NCI-H345 treated with DMSO at 0.1 percent for 48 hours (cell line): ENCODE results near the gene ASAP3.
"Not testable (repeated sequence)": the region's sequence is repeated elsewhere in the genome, so short reads cannot be mapped to it uniquely, and the experiment has no call there.

Experiments
- DNase-seq: peaks from one replicate; lab custom pipeline; 2025; ENCODE audit not compliant: unreplicated experiment; lab: John Stamatoyannopoulos, UW

Gene ASAP3

DNA sequence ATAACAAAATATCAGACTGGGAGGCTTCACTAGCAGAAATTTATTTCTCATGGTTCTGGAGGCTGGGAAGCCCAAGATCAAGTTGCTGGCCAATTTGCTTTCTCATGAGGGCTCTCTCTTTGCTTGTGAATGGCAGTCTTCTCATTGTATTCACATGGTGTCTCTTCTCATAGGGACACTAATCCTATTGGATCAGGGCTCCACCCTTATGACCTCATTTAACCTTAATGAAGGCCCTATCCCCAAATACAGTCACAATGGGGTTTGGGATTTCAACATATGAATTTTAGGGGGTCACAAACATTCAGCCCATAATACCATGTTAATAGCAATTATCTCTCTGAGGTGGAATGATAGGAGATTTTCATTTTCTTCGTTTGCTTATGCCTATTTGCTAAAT, 84.8 kb downstream of the ASAP3 start:
- DNase-seq, result no peak

- DNase-seq, result no peak
These were observed 86.1 kb downstream of the ASAP3 start for GRCh38 chr1:23397908-23398307.

- no peak for DNase-seq
These were observed 87.6 kb downstream of the ASAP3 start for GRCh38 chr1:23396380-23396779.

DNA sequence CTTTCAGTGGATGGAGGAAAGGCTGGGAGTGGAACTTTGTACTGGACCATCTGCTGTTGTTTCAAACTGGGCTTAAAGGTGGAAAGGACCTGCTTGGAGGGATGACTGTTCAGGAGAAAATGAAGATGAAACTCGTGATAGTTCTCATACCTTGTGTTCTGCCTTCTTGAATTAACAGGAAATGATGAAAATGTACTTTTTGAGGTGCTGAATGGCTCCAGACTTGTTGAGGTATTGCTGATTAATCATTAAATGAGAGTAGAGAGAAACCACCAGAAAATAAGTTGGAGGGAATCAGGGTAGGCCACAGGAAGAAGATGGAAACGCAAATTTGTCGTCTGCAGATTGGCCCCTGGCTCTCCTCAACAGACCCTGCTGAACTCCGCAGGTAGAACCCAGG, 88.1 kb downstream of the ASAP3 start:
- DNase-seq, result no peak

- DNase-seq, result no peak
These were observed 88.7 kb downstream of the ASAP3 start for GRCh38 chr1:23395154-23395724.

DNA sequence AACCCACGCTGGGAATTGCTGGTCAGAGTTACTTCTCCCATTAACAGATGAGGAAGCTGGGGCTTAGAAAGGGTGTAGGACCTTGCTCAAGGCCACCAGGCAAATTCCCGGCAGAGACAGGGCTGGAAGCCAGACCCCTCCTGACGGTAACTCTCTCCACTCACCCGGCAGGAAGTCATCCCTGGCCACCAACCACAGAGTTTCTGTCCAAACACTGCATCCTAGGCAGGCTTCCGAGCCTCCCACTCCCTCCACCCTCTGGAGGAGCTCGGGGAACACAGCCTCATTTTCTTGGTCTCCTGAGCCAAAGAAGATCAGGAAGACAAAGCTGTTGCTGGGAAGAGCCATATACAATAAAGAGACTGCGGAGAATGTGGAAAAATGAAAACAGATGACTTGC, 89.3 kb downstream of the ASAP3 start:
- DNase-seq, result no peak

GRCh38 chr1:23394181-23394580, 89.8 kb downstream of the ASAP3 start:
- no peak for DNase-seq

- DNase-seq, result no peak
These were observed 90.3 kb downstream of the ASAP3 start for GRCh38 chr1:23393706-23394105.

DNA sequence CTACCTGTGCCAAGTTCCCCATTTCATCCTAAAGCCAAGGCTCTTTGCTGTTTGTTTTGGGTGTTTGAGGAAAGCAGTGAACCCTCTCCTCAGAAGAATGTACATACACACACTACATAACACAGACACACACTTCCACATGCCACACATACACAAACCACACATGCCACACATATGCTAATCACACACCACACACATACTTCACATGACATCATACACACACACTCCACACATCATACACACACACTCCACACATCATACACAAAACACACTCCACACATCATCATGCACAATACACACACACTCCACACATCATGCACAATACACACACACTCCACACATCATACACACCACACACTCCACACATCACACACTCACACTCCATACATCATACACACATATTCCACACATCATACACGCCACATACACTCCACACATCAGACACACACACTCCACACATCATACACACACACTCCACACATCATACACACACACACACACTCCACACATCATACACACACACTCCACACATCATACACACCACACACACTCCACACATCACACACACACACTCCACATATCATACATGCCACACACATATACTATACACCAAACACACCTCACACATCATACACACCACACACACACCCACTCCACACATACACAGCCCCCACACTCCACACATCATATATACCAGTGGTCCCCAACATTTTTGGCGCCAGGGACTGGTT, 91.7 kb downstream of the ASAP3 start:
- DNase-seq, result no peak

GRCh38 chr1:23389837-23390321, 94.1 kb downstream of the ASAP3 start:
- no peak for DNase-seq

- no peak for DNase-seq
These were observed 96.5 kb downstream of the ASAP3 start for GRCh38 chr1:23387494-23387893.

GRCh38 chr1:23385119-23385621, 98.8 kb downstream of the ASAP3 start:
- no peak for DNase-seq

DNA sequence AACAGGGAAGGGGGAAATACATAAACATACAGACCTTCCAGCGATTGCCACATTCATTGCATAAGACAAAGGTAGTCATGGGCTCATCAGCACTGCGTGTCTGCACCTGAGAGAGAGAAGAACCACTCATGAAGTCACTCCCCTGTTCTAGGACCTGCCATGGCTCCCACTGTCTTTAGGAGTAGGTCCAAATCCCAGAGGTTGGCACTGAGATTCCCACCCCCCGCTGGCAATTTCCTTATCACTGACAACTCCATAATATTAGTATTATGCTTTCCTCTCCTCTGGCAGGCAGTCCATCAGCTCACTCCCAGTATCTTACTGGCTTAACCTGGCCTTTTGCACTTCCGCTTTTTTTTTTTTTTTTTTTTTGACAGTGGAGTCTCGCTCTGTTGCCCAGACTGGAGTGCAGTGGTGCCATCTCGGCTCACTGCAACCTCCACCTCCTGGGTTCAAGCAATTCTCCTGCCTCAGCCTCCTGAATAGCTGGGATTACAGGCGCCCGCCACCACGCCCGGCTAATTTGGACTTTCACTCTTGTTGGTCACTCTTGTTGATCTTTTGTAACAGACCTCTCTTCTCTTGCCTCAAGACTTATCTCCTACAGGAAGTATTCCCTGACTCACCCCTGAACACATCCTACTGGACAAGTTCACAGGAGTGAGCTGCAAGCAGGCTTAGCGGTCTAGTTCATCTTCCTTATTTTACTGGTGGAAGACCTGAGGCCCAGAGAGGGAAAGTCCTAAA, 99.5 kb downstream of the ASAP3 start:
- no peak for DNase-seq

DNA sequence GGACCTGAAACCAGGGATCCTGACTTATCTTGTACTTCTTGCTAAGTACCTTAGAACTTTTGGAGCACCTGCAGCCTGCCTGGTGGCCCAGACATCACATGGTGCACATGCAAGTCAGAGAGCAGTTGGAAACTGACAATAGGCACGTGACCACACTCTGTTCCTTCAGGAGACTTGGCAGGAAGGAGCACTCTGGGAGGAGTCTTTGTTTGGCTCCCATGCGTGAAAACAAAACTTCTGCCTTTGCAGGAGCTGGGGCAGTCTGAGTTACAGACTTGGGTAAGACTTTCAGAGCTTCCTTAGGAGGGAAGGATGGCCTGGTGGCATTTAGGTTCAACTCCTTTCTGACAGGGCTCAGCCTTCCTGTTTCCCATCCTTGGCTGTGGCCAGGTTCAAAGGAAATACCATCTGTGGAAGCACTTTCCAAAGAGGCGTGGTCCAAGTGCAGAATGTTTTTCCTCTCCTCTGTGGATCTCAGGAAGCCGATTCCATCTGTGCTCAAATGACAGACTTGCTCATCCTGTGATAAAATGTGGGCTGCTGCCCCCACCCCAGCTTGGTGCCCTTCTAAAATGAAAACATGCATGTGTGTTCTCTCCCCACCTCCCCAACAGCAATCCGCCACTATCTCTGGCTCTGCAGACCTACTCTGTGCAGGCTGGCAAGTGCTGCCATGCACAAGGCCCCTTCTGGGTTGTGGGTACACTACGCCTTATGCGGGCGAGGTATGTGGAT, 100.2 kb downstream of the ASAP3 start:
- no peak for DNase-seq

DNA sequence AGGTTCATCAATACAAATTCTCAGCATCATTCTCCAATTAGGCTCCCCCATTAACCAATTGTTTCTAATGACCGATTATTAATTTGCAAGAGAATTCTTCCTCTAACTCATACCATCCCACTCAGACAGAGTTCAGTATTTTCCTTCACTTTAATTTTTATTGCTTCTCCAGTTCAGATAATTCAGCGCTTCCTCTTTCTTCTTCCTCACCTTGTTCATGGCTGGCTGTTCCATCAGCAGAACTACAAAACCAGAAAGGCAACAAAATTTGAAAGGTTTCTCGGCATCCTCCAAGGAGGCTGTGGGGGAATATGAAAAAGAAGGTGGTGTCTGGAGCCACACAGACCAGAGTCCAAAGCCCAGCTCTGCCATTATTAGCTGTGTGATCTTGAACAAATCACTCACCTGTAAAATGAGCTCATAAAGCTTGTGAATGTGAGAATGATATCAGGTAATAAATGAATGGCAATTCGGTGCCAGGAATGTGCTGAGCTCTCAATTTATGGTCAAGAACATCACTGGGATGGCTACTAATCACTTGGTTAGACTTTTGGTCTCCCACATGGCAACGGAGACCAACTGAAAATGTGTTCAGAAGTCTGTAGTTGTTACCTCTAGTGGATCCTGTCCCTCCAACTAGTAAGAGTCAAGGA, 102.6 kb downstream of the ASAP3 start:
- no peak for DNase-seq

DNA sequence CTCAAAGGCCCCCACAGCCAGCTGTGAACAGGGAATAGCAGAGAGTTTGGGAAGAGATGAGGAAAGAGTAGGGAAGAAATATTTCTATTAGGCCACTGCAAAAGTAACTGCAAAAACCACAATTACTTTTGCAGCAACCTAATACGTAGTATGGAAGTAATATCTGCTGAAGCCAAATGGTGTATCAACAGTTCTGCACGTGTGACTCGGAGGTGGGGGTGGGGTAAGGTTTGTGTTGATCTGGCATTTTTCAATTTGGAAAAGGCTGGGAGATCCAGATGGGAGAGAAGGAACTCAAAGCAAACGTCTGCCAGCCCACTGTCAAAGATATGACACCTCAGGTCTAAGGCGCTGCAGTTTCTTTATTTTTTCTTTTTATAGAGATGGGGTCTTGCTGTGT, 103.3 kb downstream of the ASAP3 start:
- no peak for DNase-seq

DNA sequence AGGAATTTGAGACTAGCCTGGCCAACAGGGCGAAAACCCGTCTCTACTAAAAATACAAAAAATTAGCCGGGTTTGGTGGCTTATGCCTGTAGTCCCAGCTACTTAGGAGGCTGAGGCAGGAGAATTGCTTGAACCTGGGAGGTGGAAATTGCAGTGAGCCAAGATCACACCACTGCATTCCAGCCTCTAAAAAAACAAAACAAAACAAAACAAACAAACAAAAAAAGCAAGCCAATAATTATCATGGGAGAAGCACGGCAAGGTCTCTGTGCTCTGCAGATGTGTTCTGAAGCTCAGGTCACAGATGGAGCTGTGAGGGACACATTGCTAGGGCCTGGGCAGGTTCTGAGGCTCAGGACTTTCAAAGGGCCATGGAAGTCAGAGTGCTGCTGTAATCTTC, 103.7 kb downstream of the ASAP3 start:
- not testable (repeated sequence) for DNase-seq
